CD4-positive, alpha-beta T cell treated with Interleukin-15 for 4 hours (primary cell): ENCODE results near the gene SYT8.
A peak's percentile ranks its signal among the peaks of the same experiment; 100 is the strongest.

ENCODE experiments used
- DNase-seq: peaks from one replicate; pipeline ENCODE4 v3.0.0-alpha.2; 2020; ENCODE audit warnings: low spot score

SYT8 gene

GRCh38 chr11:1845561-1846452 is 11.0 kb downstream of the SYT8 start:
- DNase-seq: peak; percentile 32

GRCh38 chr11:1846453-1846932 is 11.7 kb downstream of the SYT8 start:
- DNase-seq: no peak

- no peak for DNase-seq
Measured at GRCh38 chr11:1847006-1847735, 12.4 kb downstream of the SYT8 start.

GRCh38 chr11:1847926-1848639 is 13.3 kb downstream of the SYT8 start:
- DNase-seq: no peak

GRCh38 chr11:1848640-1849430 is 14.0 kb downstream of the SYT8 start:
- DNase-seq: no peak

- no peak for DNase-seq
Measured at GRCh38 chr11:1851468-1852180, 16.8 kb downstream of the SYT8 start.

- DNase-seq: no peak
Measured at GRCh38 chr11:1852271-1852876, 17.6 kb downstream of the SYT8 start.

- DNase-seq: peak; percentile 87
Measured at GRCh38 chr11:1852877-1853276, 18.1 kb downstream of the SYT8 start, which contains the start of gene LSP1. TSS of gene LSP1 (plus strand) at chr11:1853084. CDS start at chr11:1853145, 61 bp downstream.

- no peak for DNase-seq
Measured at GRCh38 chr11:1853376-1854131, 18.8 kb downstream of the SYT8 start.

GRCh38 chr11:1854132-1854948 is 19.6 kb downstream of the SYT8 start:
- DNase-seq: no peak

- DNase-seq: no peak
Measured at GRCh38 chr11:1854949-1855885, 20.4 kb downstream of the SYT8 start.

GRCh38 chr11:1855886-1856265 is 21.1 kb downstream of the SYT8 start:
- no peak for DNase-seq

- DNase-seq: no peak
Measured at GRCh38 chr11:1856306-1857005, 21.7 kb downstream of the SYT8 start.

- DNase-seq: no peak
Measured at GRCh38 chr11:1857064-1857463, 22.3 kb downstream of the SYT8 start.

GRCh38 chr11:1858154-1858553 is 23.4 kb downstream of the SYT8 start:
- DNase-seq: no peak

- no peak for DNase-seq
Measured at GRCh38 chr11:1858576-1858975, 23.8 kb downstream of the SYT8 start.

GRCh38 chr11:1859004-1859403 is 24.2 kb downstream of the SYT8 start:
- no peak for DNase-seq
